Lung (tissue), 12 donors: ENCODE results near the gene TMEM263. TPM values are rescaled to one million over a fixed set of nuclear protein-coding genes. Genes with fewer than 3 reads are reported as not detected.

Source experiments
- ATAC-seq: fragments of 200-7000 bp; cut with Tn5 transposase; one replicate; pipeline ENCODE4 v1.9.1; 2020; ENCODE audit warnings: moderate number of reproducible peaks; ENCODE audit not compliant: insufficient read depth, low FRiP score
- DNase-seq, 3 donors: peaks; one replicate each; pipeline ENCODE4 v3.0.0-alpha.2; 2013 to 2017
- H3K27ac ChIP-seq, 2 donors: one replicate each; pipeline ENCODE4 v1.5.1; 2013; ENCODE audit warnings: mild to moderate bottlenecking in 2 of 2, moderate library complexity in 2 of 2, control low read depth in 1 of 2, inconsistent platforms in 1 of 2, low read depth in 1 of 2, low read length in 1 of 2
- H3K27me3 ChIP-seq, 3 donors: one replicate each; pipeline ENCODE4 v1.5.1; 2013; ENCODE audit warnings: low read length in 2 of 3; ENCODE audit not compliant: control insufficient read depth in 3 of 3, insufficient read depth in 3 of 3
- H3K36me3 ChIP-seq, 4 donors: one replicate each; pipeline ENCODE4 v1.5.1; 2013; ENCODE audit warnings: low read length in 4 of 4, mild to moderate bottlenecking in 1 of 4, moderate library complexity in 1 of 4; ENCODE audit not compliant: control insufficient read depth in 4 of 4, insufficient read depth in 4 of 4
- H3K4me1 ChIP-seq, 5 donors: one replicate each; pipeline ENCODE4 v1.5.1; 2013; ENCODE audit warnings: low read length in 5 of 5, mild to moderate bottlenecking in 2 of 5, moderate library complexity in 1 of 5; ENCODE audit not compliant: control insufficient read depth in 5 of 5, insufficient read depth in 5 of 5
- H3K4me3 ChIP-seq: one replicate; pipeline ENCODE4 v1.5.1; 2013; ENCODE audit warnings: mild to moderate bottlenecking, control low read depth, moderate library complexity
- H3K9ac ChIP-seq, 2 donors: one replicate each; pipeline ENCODE4 v1.5.1; 2013; ENCODE audit warnings: low read length in 2 of 2, control low read depth in 1 of 2; ENCODE audit not compliant: insufficient read depth in 1 of 2
- H3K9me3 ChIP-seq, 4 donors: one replicate each; pipeline ENCODE4 v1.5.1; 2013; ENCODE audit warnings: low read length in 3 of 4, mild to moderate bottlenecking in 1 of 4, moderate library complexity in 1 of 4; ENCODE audit not compliant: control insufficient read depth in 4 of 4, insufficient read depth in 3 of 4
- CTCF ChIP-seq: IDR thresholded peaks from 2 replicates; pipeline ENCODE4 v1.5.1; 2012; ENCODE audit warnings: mild to moderate bottlenecking; ENCODE audit errors: control extremely low read depth, extremely low read depth
- WGBS, 2 donors: extraction: QIAGEN DNeasy Blood & Tissue Kit; methylation state at CpG; one replicate each; pipeline ENCODE4 v1.1.7; 2013; 5-methylcytosine and 5-hydroxymethylcytosine counted together
- polyA plus RNA-seq, 2 donors: library from polyadenylated mRNA; stranded (reverse); fragments of 200-250 nt; gene quantifications; one replicate each; pipeline ENCODE4 v1.2.1, GENCODE V29; 2013
- total RNA-seq, 2 donors: library from RNA; depleted of rRNA in 1 of 2; stranded (reverse); fragments of >200 nt in 1 of 2; gene quantifications; one replicate each; pipeline ENCODE4 v1.2.1, GENCODE V29; 2014 to 2021
- donor health status: control.
- donor health status: control.
- donor health status: Bipolar disorder and iron deficiency.
- donor health status: healthy.
- donor health status: DM: yes; HTN: yes; CAD: no.

The TMEM263 gene
- total and polyA plus RNA-seq, 4 donors: 9.6 to 73.9 (median 22.2) TPM

- peaks cover 0 to 2% (median 0%) of the 10 kb centered on the region in 5 donors for H3K4me1 ChIP-seq
- no peak for DNase-seq
- no peak for ATAC-seq
- no peak for TF ChIP-seq CTCF
- H3K36me3 ChIP-seq: peaks cover 0 to 4% (median 0%) of the 10 kb centered on the region in 4 donors
- H3K9ac ChIP-seq: no peak overlapping the region
- H3K9me3 ChIP-seq: no peaks in the 10 kb centered on the region
- H3K27me3 ChIP-seq: no peaks in the 10 kb centered on the region
- H3K27ac ChIP-seq: no peak overlapping the region
- no peak overlapping the region for H3K4me3 ChIP-seq
- WGBS, 2 donors: 77 to 90% methylated on average over 4 of the region's 4 CpGs
These were observed 51.7 kb downstream of the TMEM263 start for GRCh38 chr12:107007411-107007810.

- Histone ChIP-seq H3K27ac (no peak overlapping the region), H3K36me3 (peaks cover 0 to 4% (median 2%) of the 10 kb centered on the region in 4 donors), H3K4me1 (peaks cover 0 to 2% (median 0%) of the 10 kb centered on the region in 5 donors), H3K9ac (no peak overlapping the region), H3K4me3 (no peak overlapping the region), H3K9me3 (no peaks in the 10 kb centered on the region), H3K27me3 (no peaks in the 10 kb centered on the region)
- no peak for ATAC-seq
- no peak for DNase-seq
- 94% methylated on average over 2 of the region's 2 CpGs for WGBS, 2 donors
- TF ChIP-seq CTCF: no peak
These were observed 55.8 kb downstream of the TMEM263 start for GRCh38 chr12:107011519-107011918.

GRCh38 chr12:107012736-107013425, 57.2 kb downstream of the TMEM263 start:
- no peaks in the 10 kb centered on the region for H3K4me1 ChIP-seq
- H3K36me3 ChIP-seq: peaks cover 0 to 6% (median 4%) of the 10 kb centered on the region in 4 donors
- H3K9me3 ChIP-seq: no peaks in the 10 kb centered on the region
- no peak overlapping the region for H3K9ac ChIP-seq
- DNase-seq (no peak), ATAC-seq (no peak)
- TF ChIP-seq CTCF: no peak
- H3K27ac ChIP-seq: no peak overlapping the region
- H3K4me3 ChIP-seq: no peak overlapping the region
- 93 to 98% methylated on average over 1 of the region's 1 CpG for WGBS, 2 donors
- no peaks in the 10 kb centered on the region for H3K27me3 ChIP-seq
